H9 (cell line): Measurements from ENCODE around the gene CD209. TPM values are rescaled to one million over a fixed set of nuclear protein-coding genes. Genes with fewer than 3 reads are reported as not detected.
A peak's percentile ranks its signal among the peaks of the same experiment; 100 is the strongest.

Experiments
- DNase-seq: peaks from one replicate; pipeline ENCODE4 v3.0.0-alpha.2; 2017
- H2AFZ ChIP-seq: one replicate; pipeline ENCODE4 v1.6.1; 2013; ENCODE audit warnings: mild to moderate bottlenecking, low read length, control low read depth, moderate library complexity
- H2AK5ac ChIP-seq: 2 replicates; pipeline ENCODE4 v1.6.1; 2013; ENCODE audit warnings: low read length, control low read depth, mixed read lengths; ENCODE audit not compliant: insufficient read length
- H2BK120ac ChIP-seq: one replicate; pipeline ENCODE4 v1.6.1; 2013; ENCODE audit warnings: low read depth, mild to moderate bottlenecking, low read length, control low read depth, inconsistent platforms; ENCODE audit not compliant: poor library complexity, severe bottlenecking
- H2BK12ac ChIP-seq: 2 replicates; pipeline ENCODE4 v1.6.1; 2013; ENCODE audit warnings: low read length, control low read depth, mixed read lengths, low read depth; ENCODE audit not compliant: insufficient read length
- H2BK15ac ChIP-seq: 2 replicates; pipeline ENCODE4 v1.6.1; 2013; ENCODE audit warnings: low read depth, low read length, control low read depth
- H2BK20ac ChIP-seq: one replicate; pipeline ENCODE4 v1.6.1; 2013; ENCODE audit warnings: low read depth, mild to moderate bottlenecking, low read length, control low read depth, inconsistent platforms; ENCODE audit not compliant: poor library complexity, severe bottlenecking
- H2BK5ac ChIP-seq: 2 replicates; pipeline ENCODE4 v1.6.1; 2013; ENCODE audit warnings: low read length, control low read depth, mixed read lengths; ENCODE audit not compliant: insufficient read length
- H3K14ac ChIP-seq: 2 replicates; pipeline ENCODE4 v1.6.1; 2013; ENCODE audit warnings: low read length, control low read depth; ENCODE audit not compliant: insufficient read depth
- H3K18ac ChIP-seq: 2 replicates; pipeline ENCODE4 v1.6.1; 2013; ENCODE audit warnings: low read depth, mild to moderate bottlenecking, mixed read lengths, low read length, control low read depth; ENCODE audit not compliant: insufficient read length
- H3K23ac ChIP-seq: 2 replicates; pipeline ENCODE4 v1.6.1; 2013; ENCODE audit warnings: low read length, control low read depth, mixed read lengths, low read depth; ENCODE audit not compliant: insufficient read length
- H3K23me2 ChIP-seq: 2 replicates; pipeline ENCODE4 v1.6.1; 2013; ENCODE audit warnings: low read depth, mild to moderate bottlenecking, mixed read lengths, low read length, control low read depth; ENCODE audit not compliant: insufficient read length, poor library complexity, severe bottlenecking
- H3K27ac ChIP-seq: 2 replicates; pipeline ENCODE4 v1.5.1; 2013; ENCODE audit warnings: low read length, control low read depth, mixed read lengths, low read depth; ENCODE audit not compliant: insufficient read length
- H3K27me3 ChIP-seq: 2 replicates; pipeline ENCODE4 v1.6.1; 2013; ENCODE audit warnings: low read length, control low read depth, inconsistent platforms; ENCODE audit not compliant: insufficient read depth
- H3K4ac ChIP-seq: 2 replicates; pipeline ENCODE4 v1.6.1; 2013; ENCODE audit warnings: low read depth, mild to moderate bottlenecking, control low read depth, inconsistent platforms, low read length, moderate library complexity
- H3K4me1 ChIP-seq: 2 replicates; pipeline ENCODE4 v1.6.1; 2013; ENCODE audit warnings: low read length, control low read depth, inconsistent platforms; ENCODE audit not compliant: insufficient read depth
- H3K4me2 ChIP-seq: 2 replicates; pipeline ENCODE4 v1.6.1; 2013; ENCODE audit warnings: low read length, control low read depth, mixed read lengths; ENCODE audit not compliant: insufficient read length, insufficient read depth
- H3K56ac ChIP-seq: 2 replicates; pipeline ENCODE4 v1.6.1; 2013; ENCODE audit warnings: low read depth, mild to moderate bottlenecking, mixed read lengths, low read length, control low read depth; ENCODE audit not compliant: insufficient read length
- H3K79me1 ChIP-seq: 2 replicates; pipeline ENCODE4 v1.6.1; 2013; ENCODE audit warnings: low read depth, mild to moderate bottlenecking, moderate library complexity, low read length, control low read depth, inconsistent platforms; ENCODE audit not compliant: insufficient read depth, poor library complexity, severe bottlenecking
- H3K79me2 ChIP-seq: 2 replicates; pipeline ENCODE4 v1.6.1; 2013; ENCODE audit warnings: low read length, control low read depth, inconsistent platforms; ENCODE audit not compliant: insufficient read depth
- H3K9ac ChIP-seq: 2 replicates; pipeline ENCODE4 v1.6.1; 2013; ENCODE audit warnings: low read length, control low read depth, mixed read lengths; ENCODE audit not compliant: insufficient read length; ENCODE audit errors: extremely low read depth
- H3K9me3 ChIP-seq: one replicate; pipeline ENCODE4 v1.6.1; 2013; ENCODE audit warnings: low read depth, low read length, inconsistent platforms; ENCODE audit not compliant: control insufficient read depth
- H3T11ph ChIP-seq: one replicate; pipeline ENCODE4 v1.6.1; 2013; ENCODE audit warnings: mild to moderate bottlenecking, low read length, control low read depth, inconsistent platforms
- H4K20me1 ChIP-seq: one replicate; pipeline ENCODE4 v1.6.1; 2013; ENCODE audit not compliant: control insufficient read depth, insufficient read length, insufficient read depth
- H4K5ac ChIP-seq: 2 replicates; pipeline ENCODE4 v1.6.1; 2013; ENCODE audit warnings: low read depth, mild to moderate bottlenecking, mixed read lengths, low read length, control low read depth; ENCODE audit not compliant: insufficient read length
- H4K8ac ChIP-seq: replicated peaks from 2 replicates; pipeline ENCODE4 v1.6.1; 2013; ENCODE audit warnings: low read length, control low read depth, mixed read lengths, low read depth; ENCODE audit not compliant: insufficient read length
- H4K91ac ChIP-seq: 2 replicates; pipeline ENCODE4 v1.6.1; 2013; ENCODE audit warnings: low read depth, mild to moderate bottlenecking, moderate library complexity, mixed read lengths, low read length, control low read depth; ENCODE audit not compliant: insufficient read length
- H3K27ac Mint-ChIP-seq, 3 experiments: 2 replicates in 2 of 3; 3 replicates in 1 of 3; pipeline ENCODE4 v1.8.0; 2020 to 2021; ENCODE audit warnings: mixed read lengths in 3 of 3, mild to moderate bottlenecking in 1 of 3, moderate library complexity in 1 of 3
- H3K27me3 Mint-ChIP-seq: 2 replicates; pipeline ENCODE4 v1.8.0; 2021; ENCODE audit warnings: low read depth, mild to moderate bottlenecking, moderate library complexity, mixed read lengths
- H3K36me3 Mint-ChIP-seq, 3 experiments: 2 replicates in 2 of 3; 3 replicates in 1 of 3; pipeline ENCODE4 v1.8.0; 2020 to 2021; ENCODE audit warnings: low read depth in 3 of 3, mixed read lengths in 3 of 3; ENCODE audit not compliant: insufficient read depth in 1 of 3
- H3K4me1 Mint-ChIP-seq, 2 experiments: 2 replicates each; pipeline ENCODE4 v1.8.0; 2020; ENCODE audit warnings: mixed read lengths in 2 of 2
- H3K4me3 Mint-ChIP-seq, 2 experiments: 2 replicates in 1 of 2; 3 replicates in 1 of 2; pipeline ENCODE4 v1.8.0; 2020 to 2021; ENCODE audit warnings: mild to moderate bottlenecking in 2 of 2, mixed read lengths in 2 of 2, moderate library complexity in 1 of 2
- H3K9me3 Mint-ChIP-seq, 2 experiments: 2 replicates in 1 of 2; 3 replicates in 1 of 2; pipeline ENCODE4 v1.8.0; 2020; ENCODE audit warnings: mild to moderate bottlenecking in 2 of 2, mixed read lengths in 2 of 2, moderate library complexity in 1 of 2
- WGBS: extraction: QIAGEN DNeasy Blood & Tissue Kit; methylation state at CpG from one replicate; pipeline ENCODE4 v1.1.7; 2013; ENCODE audit warnings: missing lambda C conversion rate, low lambda C conversion rate, mixed read lengths; ENCODE audit not compliant: insufficient read length; ENCODE audit errors: extremely low coverage; 5-methylcytosine and 5-hydroxymethylcytosine counted together
- total RNA-seq: library from RNA; stranded (reverse); gene quantifications from 2 replicates; pipeline ENCODE4 v1.2.1, GENCODE V29; 2021
- TF ChIP-seq, protein P1 (sequence below): fragments of 200-600 bp; sonication (generic); conservative IDR thresholded peaks from 3 replicates; pipeline ENCODE4 v1.8.0; 2021; ENCODE audit warnings: antibody characterized with exemption, mild to moderate bottlenecking

The CD209 gene
- total RNA-seq, 1 experiment from 2014 or later, result not detected

DNA sequence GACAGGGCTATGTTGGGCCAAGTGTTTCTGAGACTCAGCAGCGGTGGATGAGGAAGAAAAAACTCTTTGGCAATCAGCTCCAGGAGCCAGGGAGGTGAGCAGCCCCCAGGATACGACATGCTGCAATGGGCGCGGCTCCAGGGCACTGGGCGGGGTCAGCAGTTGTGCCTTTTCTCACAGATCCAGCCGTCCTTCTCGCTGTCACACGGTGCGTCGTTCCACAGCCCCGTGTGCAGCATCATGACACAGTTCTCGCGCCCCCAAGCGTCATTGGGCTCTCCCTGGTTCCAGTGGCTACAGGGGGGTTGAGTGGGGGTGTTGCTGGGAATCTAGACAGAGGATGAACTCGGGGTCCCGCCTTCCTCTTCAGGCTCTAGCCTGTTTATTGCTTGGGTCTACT, 18.1 kb downstream of the CD209 start:
- no peaks in the 10 kb centered on the region for H3K36me3 Mint-ChIP-seq
- Histone ChIP-seq H3K23ac (no peak overlapping the region), H2BK20ac (no peak overlapping the region), H3K14ac (no peak overlapping the region), H4K5ac (no peak overlapping the region), H4K8ac (no peak overlapping the region), H3K27me3 (peaks cover 18% of the 10 kb centered on the region; the same call in 1 of the 2 replicates), H4K91ac (no peak overlapping the region), H3K18ac (no peak overlapping the region), H2BK12ac (no peak overlapping the region), H3T11ph (no peak overlapping the region), H2BK5ac (no peak overlapping the region), H3K9ac (no peak overlapping the region), H2AK5ac (no peak overlapping the region), H2BK120ac (no peak overlapping the region), H4K20me1 (no peaks in the 10 kb centered on the region), H3K4ac (no peak overlapping the region), H2BK15ac (no peak overlapping the region), H3K23me2 (peaks cover 7% of the 10 kb centered on the region), H2AFZ (no peak overlapping the region), H3K56ac (no peak overlapping the region), H3K79me2 (no peaks in the 10 kb centered on the region), H3K9me3 (no peaks in the 10 kb centered on the region), H3K4me1 (no peaks in the 10 kb centered on the region), H3K27ac (no peak overlapping the region), H3K4me2 (peak overlapping the region; percentile 65), H3K79me1 (no peaks in the 10 kb centered on the region)
- peaks cover 87% of the 10 kb centered on the region for H3K27me3 Mint-ChIP-seq
- H3K4me1 Mint-ChIP-seq, result peaks cover 10 to 21% of the 10 kb centered on the region in 2 experiments
- WGBS, result no CpG with 5 or more reads among the region's 16 CpGs
- peak; percentile 54 for DNase-seq
- TF ChIP-seq, protein P1, sequence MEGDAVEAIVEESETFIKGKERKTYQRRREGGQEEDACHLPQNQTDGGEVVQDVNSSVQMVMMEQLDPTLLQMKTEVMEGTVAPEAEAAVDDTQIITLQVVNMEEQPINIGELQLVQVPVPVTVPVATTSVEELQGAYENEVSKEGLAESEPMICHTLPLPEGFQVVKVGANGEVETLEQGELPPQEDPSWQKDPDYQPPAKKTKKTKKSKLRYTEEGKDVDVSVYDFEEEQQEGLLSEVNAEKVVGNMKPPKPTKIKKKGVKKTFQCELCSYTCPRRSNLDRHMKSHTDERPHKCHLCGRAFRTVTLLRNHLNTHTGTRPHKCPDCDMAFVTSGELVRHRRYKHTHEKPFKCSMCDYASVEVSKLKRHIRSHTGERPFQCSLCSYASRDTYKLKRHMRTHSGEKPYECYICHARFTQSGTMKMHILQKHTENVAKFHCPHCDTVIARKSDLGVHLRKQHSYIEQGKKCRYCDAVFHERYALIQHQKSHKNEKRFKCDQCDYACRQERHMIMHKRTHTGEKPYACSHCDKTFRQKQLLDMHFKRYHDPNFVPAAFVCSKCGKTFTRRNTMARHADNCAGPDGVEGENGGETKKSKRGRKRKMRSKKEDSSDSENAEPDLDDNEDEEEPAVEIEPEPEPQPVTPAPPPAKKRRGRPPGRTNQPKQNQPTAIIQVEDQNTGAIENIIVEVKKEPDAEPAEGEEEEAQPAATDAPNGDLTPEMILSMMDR, result no peak
- H3K27ac Mint-ChIP-seq, result no peak overlapping the region
- peaks cover 0 to 3% of the 10 kb centered on the region in 2 experiments; a peak in 2 of 5 replicates for H3K9me3 Mint-ChIP-seq
- peak overlapping the region in 1 of 2 experiments; percentile 83; a peak in 2 of 5 replicates for H3K4me3 Mint-ChIP-seq
